IPS DF 19.7 (cell line): ENCODE data around the gene ABHD3.
A peak's percentile ranks its signal among the peaks of the same experiment; 100 is the strongest.
"Not testable (repeated sequence)": the region's sequence is repeated elsewhere in the genome, so short reads cannot be mapped to it uniquely, and the experiment has no call there.

Experiments used
- DNase-seq: peaks from one replicate; pipeline ENCODE4 v3.0.0-alpha.2; 2013; ENCODE audit warnings: low read depth, low spot score

The ABHD3 gene

DNA sequence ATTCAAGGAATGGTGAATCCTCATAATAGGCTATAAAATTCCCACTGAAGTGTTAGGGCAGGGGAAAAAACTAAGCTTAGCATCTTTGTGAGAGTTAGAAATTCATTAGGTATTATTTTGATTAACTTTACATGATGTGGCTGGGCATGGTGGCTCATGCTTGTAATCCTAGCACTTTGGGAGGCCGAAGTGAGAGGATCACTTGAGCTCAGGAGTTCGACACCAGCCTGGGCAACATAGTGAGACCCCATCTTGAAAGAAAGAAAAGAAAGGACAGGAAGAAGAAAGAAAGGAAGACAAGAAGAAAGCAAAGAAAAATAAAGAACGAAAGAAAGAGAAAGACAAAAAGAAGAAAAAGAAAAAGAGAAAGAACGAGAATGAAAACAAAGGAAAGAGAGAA is 52.5 kb downstream of the ABHD3 start:
- DNase-seq: no peak

DNA sequence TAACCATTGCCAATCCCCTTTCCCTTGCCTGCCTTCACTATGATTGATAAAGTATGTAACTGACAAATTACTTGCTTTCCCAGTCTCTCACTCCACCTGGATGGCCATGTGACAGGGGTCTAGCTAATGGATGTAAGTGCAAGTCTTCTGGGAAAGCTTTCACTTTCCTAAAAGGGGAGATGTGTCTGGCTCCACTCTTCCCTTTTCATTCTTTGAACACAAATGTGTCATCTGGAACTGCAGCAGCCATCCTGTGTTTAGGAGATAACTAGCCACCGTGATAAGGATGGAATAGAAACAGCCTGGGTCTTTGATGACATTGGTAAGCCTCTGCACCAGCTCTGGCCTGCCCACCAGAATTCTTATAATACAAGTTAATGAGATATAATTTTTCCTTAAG is 54.3 kb downstream of the ABHD3 start:
- DNase-seq: no peak

DNA sequence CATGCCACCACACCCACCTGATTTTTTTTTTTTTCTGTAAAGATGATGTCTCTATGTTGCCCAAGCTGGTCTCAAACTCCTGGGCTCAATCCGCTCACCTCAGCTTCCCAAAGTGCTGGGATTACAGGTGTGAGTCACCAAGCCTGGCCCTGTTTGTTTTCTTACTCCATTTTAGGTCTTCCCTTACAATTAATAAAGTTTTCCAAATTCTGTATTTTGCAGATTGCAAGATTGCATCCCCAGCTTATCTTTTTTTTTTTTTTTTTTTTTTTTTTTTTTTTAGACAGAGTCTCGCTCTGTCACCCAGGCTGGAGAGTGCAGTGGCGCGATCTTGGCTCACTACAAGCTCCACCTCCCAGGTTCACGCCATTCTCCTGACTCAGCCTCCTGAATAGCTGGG is 64.2 kb downstream of the ABHD3 start:
- DNase-seq: not testable (repeated sequence)

DNA sequence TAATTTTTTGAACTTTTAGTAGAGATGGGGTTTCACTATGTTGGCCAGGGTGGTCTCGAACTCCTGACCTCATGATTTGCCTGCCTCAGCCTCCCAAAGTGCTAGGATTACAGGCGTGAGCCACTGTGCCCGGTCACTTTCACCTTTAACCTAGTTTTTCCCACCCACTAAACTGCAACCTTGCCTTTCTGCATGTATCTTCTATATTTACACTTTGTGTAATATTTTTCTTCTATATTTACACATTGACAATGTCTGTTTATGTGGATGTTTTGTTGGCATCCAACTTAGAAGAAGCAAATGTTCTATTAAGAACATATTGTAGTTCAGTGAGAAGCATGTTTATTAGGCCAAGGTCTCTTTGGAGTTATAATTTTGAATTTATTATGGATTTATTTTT is 65.8 kb downstream of the ABHD3 start:
- DNase-seq: no peak

DNA sequence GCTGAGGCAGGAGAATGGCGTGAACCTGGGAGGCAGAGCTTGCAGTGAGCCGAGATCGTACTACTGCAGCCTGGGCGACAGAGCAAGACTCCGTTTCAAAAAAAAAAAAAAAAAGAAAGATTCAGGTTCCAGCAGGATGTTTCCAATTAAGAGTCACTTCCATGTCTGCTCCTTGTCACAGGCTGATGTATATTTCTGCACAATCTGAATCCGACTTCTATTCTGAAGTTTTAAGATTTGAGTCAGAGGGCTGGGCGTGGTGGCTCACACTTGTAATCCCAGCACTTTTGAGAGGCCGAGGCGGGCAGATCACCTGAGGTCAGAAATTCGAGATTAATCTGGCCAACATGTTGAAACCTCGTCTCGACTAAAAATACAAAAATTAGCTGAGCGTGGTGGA is 67.8 kb downstream of the ABHD3 start:
- no peak for DNase-seq

DNA sequence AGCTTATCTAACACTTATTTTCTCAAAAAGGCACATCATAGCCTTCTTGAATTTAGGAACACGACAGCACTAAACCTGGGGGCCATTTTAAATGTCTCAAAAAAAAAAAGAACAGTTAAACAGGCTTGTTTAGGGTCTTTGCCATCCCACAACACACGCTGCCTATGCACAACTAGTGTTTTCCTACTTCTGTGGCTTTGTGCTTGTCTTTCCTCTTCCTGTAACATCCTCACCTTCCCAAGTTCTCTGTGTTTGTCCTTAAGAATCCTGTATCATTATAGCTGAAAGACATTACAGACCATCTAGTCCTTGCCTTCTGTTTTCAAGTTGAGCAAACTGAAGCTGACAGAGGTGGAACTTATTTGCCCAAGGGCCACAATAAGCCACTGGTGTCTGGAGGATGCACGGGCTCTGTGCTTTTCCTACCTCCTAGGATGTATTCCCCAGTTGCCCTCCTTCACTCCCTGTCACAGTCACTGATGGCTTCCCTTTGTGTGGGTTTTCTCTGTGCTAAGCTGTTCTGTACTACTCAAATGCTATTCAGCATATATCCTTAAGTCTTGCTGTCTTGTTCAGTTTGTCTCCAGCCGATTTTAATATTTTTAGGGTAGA is 69.9 kb downstream of the ABHD3 start:
- no peak for DNase-seq

DNA sequence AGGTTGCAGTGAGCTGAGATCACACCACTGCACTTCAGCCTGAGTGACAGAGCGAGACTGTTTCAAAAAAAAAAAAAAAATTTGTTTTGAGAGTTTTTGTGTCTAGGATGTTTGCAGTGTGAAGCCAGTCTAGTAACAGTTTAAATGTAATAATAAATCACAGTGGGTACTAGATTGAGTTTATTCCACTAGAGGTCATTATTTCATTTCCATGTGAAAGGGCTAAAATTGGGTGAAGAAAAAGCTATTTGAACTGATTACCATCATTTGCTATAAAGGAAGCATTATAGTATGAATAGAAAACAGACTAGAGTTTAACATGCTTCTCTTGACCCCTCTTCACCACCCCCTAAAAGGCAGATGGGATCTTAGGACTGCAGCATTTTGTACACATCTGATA is 72.2 kb downstream of the ABHD3 start:
- no peak for DNase-seq

DNA sequence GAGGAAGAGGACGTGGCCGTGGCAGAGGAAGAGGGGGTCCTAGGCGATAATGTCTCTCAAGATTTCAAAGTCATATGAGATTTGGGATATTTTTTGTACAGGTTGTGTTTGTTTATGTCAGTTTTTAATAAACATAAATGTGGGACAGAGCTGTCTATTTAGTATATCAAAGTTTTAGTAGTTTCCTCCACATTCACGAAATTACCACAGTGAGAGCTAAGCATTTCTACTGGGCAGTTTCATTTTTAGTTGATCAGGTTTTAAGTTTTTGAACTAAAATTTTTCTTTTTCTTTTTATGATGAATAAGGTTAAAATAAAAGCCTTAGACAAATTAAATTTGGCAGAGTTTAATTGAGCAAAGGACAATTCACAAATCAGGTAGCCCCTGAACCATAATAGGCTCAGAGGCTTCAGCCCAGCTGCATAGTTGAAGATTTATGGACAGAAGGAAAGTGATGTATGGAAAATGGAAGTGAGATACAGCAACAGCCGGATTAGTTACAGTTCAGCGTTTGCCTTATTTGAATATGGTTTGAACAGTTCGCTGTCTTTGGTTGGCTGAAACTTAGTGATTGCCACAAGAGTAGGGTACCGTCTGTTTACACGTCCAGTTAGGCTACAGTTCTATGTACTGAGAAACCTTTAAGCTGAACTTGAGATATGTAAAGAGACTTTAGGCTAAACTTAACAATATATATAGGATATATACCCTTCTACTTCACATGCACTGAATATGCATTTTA is 75.3 kb downstream of the ABHD3 start:
- DNase-seq: no peak

DNA sequence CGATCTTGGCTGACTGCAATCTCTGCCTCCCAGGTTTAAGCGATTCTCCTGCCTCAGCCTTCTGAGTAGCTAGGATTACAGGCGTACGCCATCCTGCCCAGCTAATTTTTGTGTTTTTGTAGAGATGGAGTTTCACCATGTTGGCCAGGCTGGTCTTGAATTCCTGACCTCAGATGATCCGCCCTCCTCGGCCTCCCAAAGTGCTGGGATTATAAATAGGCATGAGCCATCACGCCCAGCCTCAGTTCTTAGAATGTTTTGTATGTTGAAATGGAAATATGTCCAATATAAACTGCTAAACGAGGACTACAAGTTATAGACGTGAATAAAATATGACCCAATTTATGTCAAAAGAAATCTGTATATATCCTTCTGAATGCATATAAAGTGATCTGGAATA is 82.9 kb downstream of the ABHD3 start:
- DNase-seq: not testable (repeated sequence)

DNA sequence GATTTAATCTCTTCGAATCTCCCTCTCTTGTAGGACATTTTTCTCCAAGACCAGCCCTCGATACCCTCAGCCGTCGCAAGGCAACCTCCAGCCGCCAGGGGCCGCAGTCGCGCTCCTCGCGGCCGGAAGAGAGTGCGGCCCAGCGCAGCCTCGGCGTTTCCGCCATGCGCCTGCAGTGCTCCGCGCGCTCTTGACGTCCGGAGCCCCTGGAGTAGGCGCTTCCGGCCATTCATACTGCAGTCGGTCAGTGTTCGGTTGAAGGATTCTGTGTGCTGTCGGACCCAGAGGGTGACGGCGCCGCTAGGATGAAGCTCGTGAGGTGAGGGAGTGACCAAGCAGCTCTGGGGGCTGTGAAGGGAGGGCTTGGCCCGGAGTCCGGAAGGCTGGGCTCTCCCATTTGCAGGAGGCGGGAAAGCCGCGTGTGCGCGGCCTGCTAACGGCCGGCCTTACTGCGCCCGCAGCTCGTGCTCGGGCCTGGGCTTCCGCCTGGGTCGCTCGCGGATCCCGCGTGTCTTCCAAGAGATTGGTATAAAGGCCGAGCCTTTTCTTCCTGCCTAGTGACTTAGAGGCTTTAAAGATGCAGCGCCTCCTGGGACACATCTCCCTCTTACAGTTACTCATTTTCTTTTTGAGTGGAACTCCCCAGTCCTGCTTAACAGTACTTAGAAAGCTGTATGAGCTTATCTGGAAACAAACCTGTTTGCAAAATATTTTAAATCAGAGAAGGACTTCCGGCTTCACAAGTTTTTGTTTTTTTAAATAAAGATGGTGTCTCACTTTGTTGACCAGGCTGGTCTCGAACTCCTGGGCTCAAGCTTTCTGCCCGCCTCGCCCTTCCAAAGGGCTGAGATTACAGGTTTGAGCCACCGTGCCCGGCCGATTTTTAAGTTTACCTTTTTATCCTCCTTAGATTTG is 92.2 kb downstream of the ABHD3 start, which contains the start of gene SNRPD1:
SNRPD1 (plus strand) TSS at position 190 of the 915 bp plus-strand sequence; CDS start at position 306, 116 bp downstream.
- DNase-seq: peak; percentile 73

DNA sequence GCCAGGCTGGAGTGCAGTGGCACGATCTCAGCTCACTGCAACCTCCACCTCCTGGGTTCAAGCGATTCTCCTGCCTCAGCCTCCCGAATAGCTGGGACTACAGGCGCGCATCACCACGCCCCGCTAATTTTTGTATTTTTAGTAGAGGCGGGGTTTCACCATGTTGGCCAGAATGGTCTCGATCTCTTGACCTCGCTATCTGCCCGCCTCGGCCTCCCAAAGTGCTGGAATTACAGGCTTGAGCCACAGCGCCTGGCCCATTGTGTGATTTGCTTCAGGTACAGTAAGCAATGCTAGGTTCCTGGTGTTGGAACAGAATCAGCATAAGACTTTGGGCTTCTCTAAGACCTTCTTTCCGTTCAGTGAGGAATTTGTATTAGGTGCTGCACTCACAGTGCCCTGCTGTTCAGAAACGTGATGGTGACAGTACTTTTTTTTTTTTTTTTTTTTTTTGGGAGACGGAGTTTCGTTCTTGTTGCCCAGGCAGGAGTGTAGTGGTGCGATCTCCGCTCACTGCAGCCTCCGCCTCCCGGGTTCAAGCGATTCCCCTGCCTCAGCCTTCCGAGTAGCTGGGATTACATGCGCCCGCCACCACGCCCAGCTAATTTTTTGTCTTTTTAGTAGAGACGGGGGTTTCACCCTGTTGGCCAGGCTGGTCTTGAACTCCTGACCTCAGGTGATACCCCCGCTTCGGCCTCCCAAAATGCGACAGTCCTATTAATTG is 93.0 kb downstream of the ABHD3 start:
- DNase-seq: not testable (repeated sequence)

DNA sequence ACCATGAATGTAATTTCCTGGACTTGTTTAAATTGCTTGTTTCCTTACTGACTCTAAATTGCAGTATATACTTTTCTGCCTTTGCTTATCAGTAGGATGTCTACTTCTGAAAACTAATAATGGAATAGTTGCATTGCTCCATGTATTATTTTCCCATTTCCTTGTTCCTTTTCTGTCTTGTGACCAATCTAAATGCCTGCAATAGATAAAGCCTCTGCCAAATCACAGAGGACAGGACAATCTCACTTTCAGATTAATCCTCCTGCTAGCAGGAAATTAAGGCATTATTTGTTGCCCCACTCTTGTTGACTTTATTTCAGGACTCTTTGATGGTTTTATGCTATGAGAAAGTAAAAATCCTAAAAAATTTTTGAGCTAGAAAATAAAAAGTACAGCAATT is 99.4 kb downstream of the ABHD3 start:
- no peak for DNase-seq

DNA sequence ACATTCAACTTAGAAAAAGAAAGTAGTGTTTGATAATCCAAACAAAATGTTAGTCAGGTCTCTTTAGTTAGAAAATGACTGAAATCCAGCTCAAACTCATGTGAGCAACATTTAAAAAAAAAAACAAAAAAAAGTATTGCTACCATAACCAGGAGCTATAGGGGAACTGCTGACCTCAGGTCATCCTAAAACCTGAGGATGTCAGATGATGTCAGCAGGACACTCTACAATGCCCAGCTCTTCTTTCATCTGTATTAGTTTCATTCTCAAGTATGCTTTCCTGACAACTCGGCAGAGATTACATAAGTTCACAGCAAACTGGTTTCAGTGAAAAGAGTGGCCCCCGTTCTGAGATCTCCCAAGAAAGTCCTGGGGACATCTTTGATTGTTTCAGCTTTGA is 99.9 kb downstream of the ABHD3 start:
- no peak for DNase-seq

DNA sequence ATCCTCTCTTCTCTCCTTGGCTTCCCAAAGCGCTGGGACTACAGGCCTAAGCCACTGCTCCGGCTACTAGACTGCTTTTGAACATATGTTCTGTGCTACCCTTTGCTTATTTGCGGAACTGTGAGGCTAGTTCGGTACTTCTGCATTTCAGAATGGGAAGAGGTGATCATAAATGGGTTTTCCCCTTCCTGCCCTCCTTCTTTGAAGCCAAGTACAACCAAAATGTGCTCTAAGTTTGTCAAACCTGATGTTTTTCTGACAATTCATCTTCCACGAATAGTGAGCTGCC is 102.3 kb downstream of the ABHD3 start:
- no peak for DNase-seq
